ENCODE measurements around the gene DAZAP1. TPM values are rescaled to one million over a fixed set of nuclear protein-coding genes. Genes with fewer than 3 reads are reported as not detected.

Gene DAZAP1
- total and polyA plus RNA-seq, 8 donors: 35.3 to 67.4 (median 55.1) TPM

GRCh38 chr19:1388637-1389026 lies 18.8 kb upstream of the DAZAP1 start:
- no peak overlapping the region for H3K27ac ChIP-seq
- no peak overlapping the region for H3K4me3 ChIP-seq
- 90 to 91% methylated on average over 17 of the region's 17 CpGs for WGBS, 2 donors
- FAIRE-seq: no peak
- DNase-seq: no peak
- no peak for ATAC-seq
- H3K9me3 ChIP-seq: no peaks in the 10 kb centered on the region
- peaks cover 6 to 19% (median 19%) of the 10 kb centered on the region in 3 donors for H3K4me1 ChIP-seq
- H3K27me3 ChIP-seq: no peaks in the 10 kb centered on the region
- H3K36me3 ChIP-seq: peaks cover 0 to 28% (median 10%) of the 10 kb centered on the region in 3 donors
- intact Hi-C loops (cut with DNase I): no loop called here
- no peak for TF ChIP-seq CTCF (IDR thresholded peaks at IDR 0.05)

GRCh38 chr19:1389033-1389940 lies 18.1 kb upstream of the DAZAP1 start:
- Histone ChIP-seq H3K27ac (no peak overlapping the region), H3K36me3 (peaks cover 0 to 28% (median 10%) of the 10 kb centered on the region in 3 donors), H3K27me3 (no peaks in the 10 kb centered on the region), H3K4me1 (peaks cover 6 to 19% (median 19%) of the 10 kb centered on the region in 3 donors), H3K9me3 (no peaks in the 10 kb centered on the region), H3K4me3 (no peak overlapping the region)
- no peak for ATAC-seq
- no peak for FAIRE-seq
- 92% methylated on average over 39 of the region's 39 CpGs for WGBS, 2 donors
- DNase-seq: peak in 1 of 6 donors; percentile 35
- TF ChIP-seq CTCF (IDR thresholded peaks at IDR 0.05): no peak
- intact Hi-C loops (cut with DNase I): no loop called here

- intact Hi-C loops (cut with DNase I): no loop called here
- no peak for FAIRE-seq
- H3K9me3 ChIP-seq: no peaks in the 10 kb centered on the region
- 92 to 95% methylated on average over 42 of the region's 42 CpGs for WGBS, 2 donors
- H3K4me1 ChIP-seq: peaks cover 12 to 21% (median 16%) of the 10 kb centered on the region in 3 donors
- H3K4me3 ChIP-seq: no peak overlapping the region
- peak in 2 of 6 donors; percentile 50 to 71 for DNase-seq
- H3K27me3 ChIP-seq: no peaks in the 10 kb centered on the region
- H3K36me3 ChIP-seq: peaks cover 0 to 28% (median 10%) of the 10 kb centered on the region in 3 donors
- H3K27ac ChIP-seq: no peak overlapping the region
- no peak for TF ChIP-seq CTCF (IDR thresholded peaks at IDR 0.05)
- no peak for ATAC-seq
Measured at GRCh38 chr19:1390890-1391423, 16.4 kb upstream of the DAZAP1 start.

- ATAC-seq: no peak
- peaks cover 0 to 28% (median 10%) of the 10 kb centered on the region in 3 donors for H3K36me3 ChIP-seq
- no peaks in the 10 kb centered on the region for H3K27me3 ChIP-seq
- DNase-seq: no peak
- H3K9me3 ChIP-seq: no peaks in the 10 kb centered on the region
- intact Hi-C loops (cut with DNase I): no loop called here
- no peak for FAIRE-seq
- 95 to 97% methylated on average over 15 of the region's 15 CpGs for WGBS, 2 donors
- peaks cover 12 to 19% (median 19%) of the 10 kb centered on the region in 3 donors for H3K4me1 ChIP-seq
- no peak for TF ChIP-seq CTCF (IDR thresholded peaks at IDR 0.05)
- no peak overlapping the region for H3K4me3 ChIP-seq
- H3K27ac ChIP-seq: no peak overlapping the region
Measured at GRCh38 chr19:1392407-1392806, 15.0 kb upstream of the DAZAP1 start.

All from pancreas (tissue), 10 donors.